HG02840 (cell line): ENCODE results near the gene FAF2.
"Not testable (repeated sequence)": the region's sequence is repeated elsewhere in the genome, so short reads cannot be mapped to it uniquely, and the experiment has no call there.

ENCODE experiments used
- ATAC-seq: cut with Tn5 transposase; IDR thresholded peaks from one replicate; pipeline ENCODE4 v1.9.1; 2021; ENCODE audit warnings: mild to moderate bottlenecking, moderate library complexity, moderate number of reproducible peaks; ENCODE audit not compliant: unreplicated experiment, low FRiP score

Gene FAF2

DNA sequence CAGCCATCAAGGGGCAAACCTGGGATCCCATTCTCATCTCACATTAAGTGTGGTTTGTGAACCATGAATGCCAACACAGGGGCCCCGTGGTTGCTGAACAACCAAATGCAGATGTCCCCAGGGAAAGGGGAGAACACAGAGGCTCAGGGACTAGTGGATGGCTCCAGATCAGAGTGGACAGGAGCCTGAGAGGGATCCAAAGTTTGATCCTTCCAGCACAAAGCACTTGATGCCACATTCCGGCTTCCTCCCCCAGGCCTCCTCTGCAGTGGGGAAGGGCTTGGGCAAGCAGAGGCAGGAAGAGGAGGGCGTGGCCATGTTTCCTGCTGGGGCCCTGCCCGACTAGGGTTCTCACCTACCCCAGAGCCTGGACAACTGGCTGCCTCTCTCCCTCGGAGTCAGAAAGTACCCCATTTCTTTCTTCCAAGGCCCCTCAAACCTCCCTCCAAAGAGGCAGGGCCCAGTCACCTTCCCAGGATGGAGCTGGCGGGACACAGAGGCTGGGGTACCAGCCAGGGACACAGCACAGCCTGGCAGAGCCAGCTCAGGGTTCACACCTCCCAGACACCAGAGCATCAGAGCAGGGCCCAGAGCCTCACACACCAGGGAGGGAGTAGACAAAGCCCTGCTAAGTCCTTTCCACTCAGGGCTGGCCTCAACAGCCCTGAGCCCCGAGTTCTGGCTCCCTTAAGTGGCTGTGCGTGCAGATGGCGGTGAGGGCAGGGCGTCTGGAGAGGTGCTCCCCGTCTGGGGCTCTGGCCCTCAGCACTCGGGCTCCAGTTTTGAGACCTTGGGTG is 93.4 kb downstream of the FAF2 start:
- no peak for ATAC-seq

DNA sequence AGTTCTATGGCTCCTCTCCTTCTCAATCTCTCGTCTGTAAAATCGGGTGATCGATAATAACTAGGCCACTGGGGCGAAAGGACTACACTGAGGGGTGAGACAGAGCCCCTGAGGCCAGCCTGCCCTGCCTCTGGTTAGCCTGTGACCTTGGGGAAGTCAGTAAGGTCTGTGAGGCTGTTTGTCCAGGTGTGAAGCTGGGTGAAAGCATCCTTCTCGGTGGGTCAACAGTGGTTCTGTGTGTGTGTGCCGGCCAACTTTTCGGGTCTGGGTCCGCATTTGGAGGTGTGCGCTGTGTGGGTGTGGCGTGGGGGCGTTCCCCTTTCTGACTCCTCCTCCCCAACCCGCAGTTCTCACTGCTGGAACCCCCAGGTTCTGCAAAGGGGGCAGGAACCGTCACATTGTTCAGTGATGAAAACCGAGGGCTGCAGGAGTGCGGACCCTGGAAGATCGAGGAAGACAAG is 94.0 kb downstream of the FAF2 start:
- no peak for ATAC-seq

DNA sequence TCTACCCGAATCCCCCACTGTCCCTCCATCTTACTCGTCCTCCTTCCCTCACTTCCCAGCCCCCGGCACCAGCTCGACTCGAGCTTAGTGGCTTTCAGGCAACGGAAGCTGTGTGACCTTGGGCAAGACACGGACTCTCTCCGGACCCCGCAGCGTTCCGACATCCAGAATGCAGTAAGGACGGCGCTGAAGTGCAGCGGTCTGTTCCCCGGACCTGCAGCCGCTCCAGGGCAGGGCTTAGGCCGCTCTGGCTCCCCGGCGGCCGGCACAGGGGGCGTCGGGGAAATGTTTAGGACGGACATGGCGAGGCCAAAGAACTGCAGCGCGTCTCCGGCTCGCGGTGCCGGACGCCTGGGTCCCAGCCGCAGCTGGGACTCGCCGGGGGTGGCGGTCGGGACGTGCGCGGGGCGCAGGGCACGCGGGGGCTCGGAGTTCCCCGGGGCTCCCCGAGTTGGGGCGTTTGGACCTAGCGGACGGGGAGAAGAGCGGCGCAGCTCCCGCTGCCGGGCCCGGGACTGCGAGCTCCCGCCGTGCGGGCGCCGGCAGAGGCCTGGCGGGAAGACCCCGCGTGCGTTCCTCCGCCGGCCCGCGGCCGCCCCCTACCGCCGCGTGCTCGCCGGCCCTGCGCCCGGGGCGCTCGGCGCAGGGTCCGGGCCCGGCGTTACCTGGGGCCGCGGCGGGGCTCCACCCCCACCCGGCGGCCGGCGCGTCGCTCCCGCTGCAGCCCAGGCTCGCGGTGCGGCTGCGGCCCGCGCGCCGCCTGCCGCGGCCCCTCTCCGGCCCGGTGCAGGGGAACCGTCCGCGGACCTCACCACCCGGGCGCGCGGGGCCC is 94.6 kb downstream of the FAF2 start:
- peak; percentile 32 for ATAC-seq

DNA sequence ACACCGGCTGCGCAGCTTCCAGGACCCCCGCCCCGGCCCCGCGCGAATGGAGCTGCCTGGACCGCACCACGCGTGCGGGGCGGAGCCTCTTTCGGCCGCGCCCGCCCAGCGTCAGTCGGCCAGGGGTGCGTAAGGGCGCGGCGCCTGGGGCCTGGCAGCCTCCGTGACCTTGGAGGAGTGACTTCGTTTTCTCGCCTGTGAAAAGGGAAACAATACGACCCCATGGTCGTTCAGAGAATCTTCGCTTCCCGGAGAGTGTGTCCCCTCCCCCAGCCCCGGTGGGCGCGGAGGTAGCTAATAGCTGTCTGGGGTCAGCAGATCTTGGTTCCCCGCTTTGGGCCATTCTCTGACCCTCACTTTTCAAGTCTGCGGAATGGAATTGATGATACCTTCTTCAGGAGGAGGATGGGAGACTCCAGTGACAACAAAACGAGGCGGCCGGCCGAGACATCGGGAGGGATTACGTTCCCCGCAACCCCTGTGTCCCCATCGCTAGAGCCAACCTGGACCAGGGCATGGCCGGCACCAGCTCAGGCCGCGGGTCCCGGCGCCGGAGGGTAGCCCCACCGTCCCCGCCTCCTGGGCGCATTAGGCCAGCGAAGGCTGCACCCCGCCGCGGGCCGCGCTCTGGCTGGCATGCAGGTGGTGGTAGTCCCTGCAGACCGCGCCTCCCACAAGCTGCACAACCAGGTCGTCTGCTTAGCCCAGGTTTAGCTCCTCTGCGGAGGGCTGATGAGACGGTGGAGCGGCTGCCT is 95.4 kb downstream of the FAF2 start:
- peak; percentile 45 for ATAC-seq

DNA sequence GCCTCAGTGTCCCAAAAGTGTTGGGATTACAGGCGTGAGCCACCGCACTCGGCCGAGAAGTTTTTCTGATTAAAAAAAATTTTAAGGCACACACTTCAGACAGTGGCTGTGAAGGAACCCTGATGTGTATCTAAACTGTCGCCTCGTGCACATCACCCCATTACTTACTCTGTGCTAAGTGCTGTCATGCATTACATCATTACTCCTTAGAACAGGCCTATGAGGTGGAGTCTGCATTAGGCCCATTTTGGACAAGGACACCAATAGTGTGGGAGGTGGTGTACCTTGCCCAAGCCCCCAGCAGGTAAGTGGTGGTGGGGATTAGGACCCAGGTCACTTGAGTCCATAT is 97.2 kb downstream of the FAF2 start:
- ATAC-seq = no peak

DNA sequence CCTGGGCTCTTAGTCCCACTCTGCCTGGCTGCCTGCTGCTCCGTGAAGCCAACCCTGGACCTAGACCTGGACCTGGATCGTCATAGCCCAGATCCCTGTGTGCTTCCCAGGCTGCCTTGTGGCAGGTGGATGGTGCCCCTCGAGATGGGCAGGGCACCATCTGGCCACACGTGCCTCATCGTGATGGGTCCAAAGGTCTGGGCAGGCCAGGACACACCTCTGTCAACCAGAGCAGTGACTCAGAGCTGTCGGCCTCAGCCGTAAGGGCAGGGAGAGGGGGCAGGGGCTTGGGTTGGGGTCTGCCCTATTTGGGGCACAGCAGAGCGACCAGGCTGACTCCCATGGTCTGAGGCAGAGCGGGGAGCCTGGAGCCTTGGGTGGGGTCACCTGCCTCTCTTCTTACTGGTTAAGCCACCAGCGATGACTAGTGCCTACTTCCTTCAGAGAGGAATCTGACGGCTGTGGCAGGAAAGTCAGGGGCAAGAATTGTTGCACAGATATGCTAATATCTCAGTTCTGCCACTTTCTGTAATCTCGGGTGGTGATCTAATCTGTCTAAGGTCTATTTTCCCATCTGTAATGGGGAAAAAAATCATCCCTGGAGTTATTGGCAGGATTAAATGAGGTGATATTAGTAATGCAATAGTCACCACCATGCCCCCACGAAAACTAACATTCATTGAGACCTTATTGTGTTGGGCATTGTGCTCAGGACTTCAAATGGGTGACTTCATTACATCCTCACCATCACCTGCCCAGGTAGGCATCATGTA is 97.7 kb downstream of the FAF2 start:
- ATAC-seq = no peak

DNA sequence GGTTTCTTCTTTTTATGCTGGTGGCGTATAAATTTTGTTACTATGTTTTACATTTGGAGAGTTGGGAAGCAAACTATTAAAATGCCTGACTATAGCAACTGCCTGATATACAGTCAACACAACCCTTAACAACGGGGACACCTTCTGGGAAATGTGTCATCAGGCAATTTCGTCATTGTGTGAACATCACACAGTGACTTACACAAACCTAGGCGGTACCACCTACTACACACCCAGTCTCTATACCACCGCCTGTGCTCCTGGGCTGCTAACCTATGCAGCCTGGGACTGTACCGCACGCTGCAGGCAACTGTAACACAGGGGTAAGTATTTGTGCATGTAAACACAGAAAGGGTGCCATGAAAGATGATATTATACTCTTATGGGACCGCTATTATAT is 99.6 kb downstream of the FAF2 start:
- ATAC-seq = no peak

DNA sequence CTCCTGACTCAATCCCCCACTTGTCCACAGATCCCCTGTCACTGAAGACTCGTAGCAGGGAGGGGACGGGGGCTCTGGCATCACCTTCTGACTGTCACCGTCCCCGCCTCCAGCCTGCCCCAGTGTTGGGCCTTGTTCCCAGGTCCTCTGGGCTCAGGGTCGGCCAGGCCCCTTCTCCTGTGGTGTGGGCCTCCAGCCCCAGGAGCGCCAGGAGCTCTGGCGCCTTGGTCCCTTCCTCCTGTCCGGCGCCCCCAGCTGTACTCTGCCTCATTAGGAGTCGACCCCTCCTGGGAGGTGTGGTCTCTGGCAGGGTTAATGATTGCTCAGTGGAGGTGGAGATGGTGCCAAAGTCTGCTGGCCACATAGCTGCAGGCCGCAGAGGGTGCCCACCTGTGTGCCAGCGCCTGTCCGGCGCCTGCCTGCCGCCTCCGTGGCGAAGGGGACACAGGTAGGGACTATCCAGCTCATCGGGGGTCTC is 100.8 kb downstream of the FAF2 start, which contains the start of gene CDHR2:
Gene CDHR2, plus strand, starts transcription at position 376 of the 478 bp plus-strand sequence. CDS start 16,011 bp downstream, outside the sequence.
- ATAC-seq = no peak

DNA sequence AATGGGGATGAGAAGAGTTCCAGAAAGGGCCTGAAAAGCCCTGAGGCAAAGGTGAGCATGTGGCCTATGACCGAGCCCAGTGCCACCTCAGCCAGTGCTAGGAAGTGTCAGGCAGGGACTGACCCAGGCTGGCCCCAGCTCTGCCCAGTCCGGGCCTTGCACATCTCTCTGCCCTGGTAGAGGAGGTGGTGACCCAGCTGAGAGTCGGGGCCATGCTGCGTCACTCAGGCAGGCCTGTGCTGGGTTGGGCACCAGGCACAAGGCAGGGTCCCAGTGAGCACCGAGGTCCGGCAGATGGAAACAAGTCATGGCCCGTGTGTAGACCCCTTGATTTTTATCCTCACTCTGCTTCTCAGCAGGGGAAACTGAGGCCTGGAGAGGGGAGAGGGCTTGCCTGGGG is 101.7 kb downstream of the FAF2 start:
- no peak for ATAC-seq

DNA sequence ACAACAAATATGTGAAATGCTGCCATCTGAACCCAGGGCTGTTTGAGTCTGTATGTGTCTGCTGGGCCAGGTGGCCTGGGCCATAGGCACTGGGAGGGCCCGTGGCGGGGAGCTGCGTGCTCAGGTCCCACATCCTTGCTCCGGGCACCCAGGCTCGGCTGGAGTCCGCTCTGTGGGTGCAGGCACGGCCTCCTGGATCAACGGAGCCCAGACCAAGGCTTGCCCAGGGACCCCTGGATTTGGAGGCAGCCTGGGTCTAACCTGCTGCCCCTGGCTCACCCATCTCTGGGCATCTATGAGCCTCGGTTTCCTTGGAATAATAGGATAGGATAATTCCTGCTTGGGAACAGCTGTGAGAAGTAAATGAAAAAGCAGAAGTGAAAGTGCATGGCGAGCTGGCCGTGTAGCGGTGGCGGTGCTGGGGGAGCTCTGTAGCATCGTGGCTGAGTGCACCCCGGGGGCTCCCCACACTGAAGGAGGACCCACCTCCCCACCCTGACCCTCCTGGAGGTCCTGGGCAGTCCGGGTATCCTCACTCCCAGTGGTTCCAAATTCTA is 102.2 kb downstream of the FAF2 start:
- no peak for ATAC-seq

DNA sequence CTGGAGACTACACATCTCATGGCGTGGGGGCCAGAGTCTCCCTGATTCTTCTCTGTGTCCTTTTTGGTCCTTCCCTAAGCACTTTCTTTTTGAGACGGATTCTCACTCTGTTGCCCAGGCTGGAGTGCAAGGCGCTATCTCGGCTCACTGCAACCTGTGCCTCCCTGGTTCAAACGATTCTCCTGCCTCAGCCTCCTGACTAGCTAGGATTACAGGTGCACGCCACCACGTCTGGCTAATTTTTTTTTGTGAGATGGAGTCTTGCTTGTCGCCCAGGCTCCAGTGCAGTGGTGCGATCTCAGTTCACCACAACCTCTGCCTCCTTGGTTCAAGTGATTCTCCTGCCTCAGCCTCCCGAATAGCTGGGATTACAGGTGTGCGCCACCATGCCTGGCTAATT is 102.8 kb downstream of the FAF2 start:
- not testable (repeated sequence) for ATAC-seq

DNA sequence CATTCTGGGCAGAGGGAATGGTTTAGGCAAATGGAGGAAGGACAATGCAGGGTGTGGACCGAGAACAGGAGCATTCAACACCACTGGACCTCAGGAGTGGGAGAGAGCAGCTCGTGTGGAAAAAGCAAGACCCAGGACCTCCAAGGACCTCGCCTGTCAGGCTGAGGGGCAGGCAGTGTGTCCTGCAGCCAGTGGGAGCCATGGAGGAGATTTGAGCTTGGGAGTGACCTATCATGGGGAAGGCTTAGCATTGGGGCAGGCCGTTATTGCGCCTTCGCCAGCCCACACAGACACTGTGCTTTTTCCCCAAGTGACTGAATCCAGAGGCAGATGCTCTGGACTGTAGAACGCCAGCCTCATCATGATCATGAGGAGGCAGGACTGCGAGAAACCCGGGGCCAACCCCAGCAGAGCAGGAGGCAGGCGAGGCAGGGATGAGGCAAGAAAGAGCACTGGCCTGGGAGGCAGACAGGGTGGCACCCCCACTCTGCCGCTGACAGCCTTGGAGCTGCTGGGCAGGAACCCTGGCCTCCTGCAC is 104.2 kb downstream of the FAF2 start:
- ATAC-seq = no peak

DNA sequence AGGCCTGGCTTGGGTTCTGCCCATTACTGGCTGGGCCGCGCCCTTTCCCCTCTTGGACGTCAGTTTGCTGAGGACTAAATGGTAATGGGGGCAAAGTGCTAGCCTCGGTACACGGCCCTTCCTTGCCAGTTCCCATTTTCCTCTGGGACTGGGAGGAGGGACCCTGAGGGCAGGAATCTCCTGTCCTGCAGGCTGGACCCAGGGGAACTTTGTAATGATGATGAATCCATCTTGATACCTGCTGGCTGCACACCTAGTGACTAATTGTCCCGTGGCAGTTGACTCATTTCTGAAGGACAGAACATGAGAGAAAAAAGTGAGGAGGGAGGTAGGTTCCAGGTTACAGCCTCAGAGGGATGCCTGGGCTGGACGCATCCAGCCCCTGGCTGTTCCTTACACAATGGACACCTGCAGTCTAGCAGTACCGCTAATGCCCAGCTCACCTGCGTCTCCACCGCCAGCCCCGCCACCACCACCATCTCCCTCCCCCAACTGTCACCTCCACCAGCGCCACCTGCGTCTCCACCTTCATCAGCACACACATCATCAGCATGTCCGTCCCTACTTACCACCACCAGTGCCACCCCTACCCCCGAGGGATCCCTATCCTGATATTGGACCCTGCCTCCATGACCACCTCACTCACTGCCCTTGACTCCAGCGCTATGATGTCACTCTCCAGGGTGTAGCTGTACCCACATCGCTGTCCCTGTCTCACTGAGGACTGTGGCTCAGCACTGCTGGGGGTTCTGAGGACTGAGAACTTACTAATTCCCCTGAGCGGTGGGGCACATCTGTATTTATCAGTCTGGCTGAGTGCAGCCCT is 105.3 kb downstream of the FAF2 start:
- no peak for ATAC-seq

DNA sequence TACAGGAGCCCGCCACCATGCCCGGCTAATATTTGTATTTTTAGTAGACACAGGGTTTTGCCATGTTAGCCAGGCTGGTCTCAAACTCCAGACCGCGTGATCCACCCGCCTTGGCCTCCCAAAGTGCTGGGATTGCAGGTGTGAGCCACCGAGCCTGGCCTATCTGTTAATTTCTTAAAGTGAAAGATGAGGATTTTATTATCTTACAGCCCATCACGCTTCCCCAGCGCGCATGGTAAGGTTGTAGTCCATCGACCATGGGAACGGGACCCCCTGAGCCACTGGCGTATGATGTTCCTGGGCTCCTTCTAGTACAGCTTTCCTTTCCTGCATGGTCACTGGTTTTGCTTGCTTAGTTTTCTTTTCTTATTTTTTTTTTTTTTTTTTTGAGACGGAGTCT is 109.7 kb downstream of the FAF2 start:
- no peak for ATAC-seq
